GM12891 (cell line): Measurements from ENCODE around the gene STARD10.
A peak's percentile ranks its signal among the peaks of the same experiment; 100 is the strongest.

ENCODE experiments used
- DNase-seq: peaks from one replicate; pipeline ENCODE4 v3.0.0; 2011; ENCODE audit warnings: low spot score; ENCODE audit not compliant: insufficient read length
- FAIRE-seq: peaks from 2 replicates; lab custom pipeline; 2011; peaks lifted over from hg19 to GRCh38; lab: Jason Lieb, UNC
- PAX5 ChIP-seq: IDR thresholded peaks from 2 replicates; pipeline ENCODE4 v1.6.1; 2011; ENCODE audit warnings: low read length, moderate library complexity, mild to moderate bottlenecking; ENCODE audit not compliant: insufficient read depth, severe bottlenecking
- POLR2A ChIP-seq: IDR thresholded peaks from 2 replicates; pipeline ENCODE4 v1.6.1; 2011; ENCODE audit warnings: low read depth, low read length, control low read depth
- POLR2AphosphoS5 ChIP-seq: IDR thresholded peaks from 2 replicates; pipeline ENCODE4 v1.6.1; 2011; ENCODE audit warnings: low read depth, low read length, control low read depth
- POU2F2 ChIP-seq: IDR thresholded peaks from 2 replicates; pipeline ENCODE4 v1.6.1; 2011; ENCODE audit warnings: low read depth, mild to moderate bottlenecking, control low read depth, low read length, moderate library complexity
- SPI1 ChIP-seq: IDR thresholded peaks from 2 replicates; pipeline ENCODE4 v1.6.1; 2011; ENCODE audit warnings: low read depth, low read length, control low read depth
- TAF1 ChIP-seq: IDR thresholded peaks from 2 replicates; pipeline ENCODE4 v1.6.1; 2011; ENCODE audit warnings: low read depth, low read length, control low read depth

The STARD10 gene

DNA sequence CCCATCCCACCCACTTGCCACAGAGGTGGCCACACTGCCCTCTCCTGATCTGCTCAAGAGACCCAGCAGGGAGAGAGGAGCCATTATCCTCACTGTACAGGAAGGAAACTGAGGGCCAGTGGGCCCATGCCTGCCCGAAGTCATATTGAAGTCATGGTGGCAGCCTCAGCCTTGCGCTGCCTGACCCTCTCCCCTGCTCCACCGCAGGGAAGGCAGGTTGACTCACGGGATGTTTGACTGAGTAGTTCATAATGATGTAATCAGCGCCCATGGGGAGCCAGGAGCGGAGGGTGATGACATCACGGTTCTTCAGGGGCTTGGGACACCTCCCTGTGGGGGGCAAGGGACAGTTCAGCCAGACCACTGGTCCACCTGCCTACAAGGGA, 35.5 kb downstream of the STARD10 start:
- TF ChIP-seq POLR2AphosphoS5, result no peak
- no peak for TF ChIP-seq POU2F2
- no peak for TF ChIP-seq TAF1
- TF ChIP-seq POLR2A, result no peak
- TF ChIP-seq PAX5, result no peak
- no peak for TF ChIP-seq SPI1
- peak; percentile 38 for FAIRE-seq
- no peak for DNase-seq

DNA sequence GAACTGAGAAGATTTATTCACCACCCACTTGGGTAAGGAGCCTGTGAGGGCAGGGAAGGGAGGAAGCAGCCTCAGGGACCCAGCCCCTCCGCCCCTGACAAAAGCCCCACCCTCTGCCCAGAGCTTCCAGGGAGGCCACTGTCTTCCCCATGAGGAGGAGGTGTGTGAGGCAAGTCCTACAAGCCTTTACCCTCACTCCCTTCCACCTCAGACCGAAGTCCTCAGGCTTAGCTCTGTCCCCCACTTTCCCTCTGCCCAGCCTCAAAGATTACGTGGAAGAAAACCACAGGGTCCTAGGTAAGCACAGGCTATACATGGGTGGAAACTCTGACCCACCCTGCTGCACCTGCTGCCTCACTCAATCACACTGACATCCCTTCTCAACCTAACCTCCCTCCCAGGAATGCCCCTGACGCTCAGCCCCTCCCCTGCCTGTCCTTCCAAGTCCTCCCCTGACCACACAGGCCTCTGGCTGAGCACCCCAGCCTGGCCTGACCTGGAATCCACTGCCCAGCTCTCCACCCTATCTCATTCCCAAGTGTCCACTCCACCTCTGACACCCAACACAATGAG, 38.0 kb downstream of the STARD10 start:
- no peak for DNase-seq
- no peak for FAIRE-seq
- TF ChIP-seq POLR2A (no peak), TAF1 (no peak), PAX5 (no peak), POU2F2 (no peak), POLR2AphosphoS5 (no peak), SPI1 (no peak)

DNA sequence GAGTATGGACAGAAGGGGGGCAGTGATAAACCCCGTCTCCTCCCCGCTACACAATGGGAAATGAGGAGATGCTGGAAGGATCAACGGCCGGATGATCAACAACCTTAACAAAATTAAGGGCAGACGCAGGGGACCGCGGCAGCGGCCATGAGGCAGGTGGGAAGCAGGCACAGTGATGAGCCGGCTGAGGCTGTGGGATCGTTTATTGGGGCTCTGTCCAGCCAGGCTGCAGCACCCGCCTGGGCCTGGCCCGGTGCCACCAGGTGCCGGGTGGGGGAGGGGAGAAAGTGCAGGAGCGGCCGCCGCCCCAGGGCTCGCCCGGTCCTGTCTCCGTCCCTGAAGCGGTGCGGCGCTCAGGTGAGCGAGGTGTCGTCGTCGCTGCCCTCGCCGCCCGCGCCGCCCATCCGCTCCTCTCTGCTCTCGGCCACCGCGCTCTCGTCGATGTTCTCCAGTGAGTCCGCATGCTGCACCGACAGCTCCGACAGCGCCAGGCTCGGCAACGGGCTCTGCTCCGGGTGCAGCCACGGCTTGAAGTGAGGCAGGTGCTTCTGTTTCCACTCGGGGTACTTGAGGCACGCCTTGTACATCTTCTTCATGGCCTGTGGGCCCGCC, 39.2 kb downstream of the STARD10 start:
- FAIRE-seq (no peak), DNase-seq (no peak)
- TF ChIP-seq SPI1, result no peak
- TF ChIP-seq POLR2A, result no peak
- TF ChIP-seq PAX5, result no peak
- no peak for TF ChIP-seq POU2F2
- no peak for TF ChIP-seq TAF1
- TF ChIP-seq POLR2AphosphoS5, result no peak

DNA sequence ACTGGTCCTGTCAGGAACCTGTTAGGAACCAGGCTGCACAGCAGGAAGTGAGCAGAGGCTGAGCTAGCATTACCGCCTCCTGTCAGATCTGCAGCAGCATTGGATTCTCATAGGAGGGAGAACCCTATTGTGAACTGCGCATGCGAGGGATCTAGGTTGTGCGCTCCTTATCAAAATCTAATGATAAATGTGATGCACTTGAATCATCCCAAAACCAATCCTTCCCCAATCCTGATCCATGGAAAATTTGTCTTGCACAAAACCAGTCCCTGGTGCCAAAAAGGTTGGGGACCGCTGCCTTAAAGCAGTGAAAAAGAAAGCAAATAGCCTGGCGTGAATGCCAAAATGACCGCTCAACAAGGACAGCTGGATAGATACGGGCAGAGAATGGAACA, 39.7 kb downstream of the STARD10 start:
- DNase-seq (no peak), FAIRE-seq (no peak)
- TF ChIP-seq POU2F2 (no peak), POLR2AphosphoS5 (no peak), TAF1 (no peak), POLR2A (no peak), SPI1 (no peak), PAX5 (no peak)

DNA sequence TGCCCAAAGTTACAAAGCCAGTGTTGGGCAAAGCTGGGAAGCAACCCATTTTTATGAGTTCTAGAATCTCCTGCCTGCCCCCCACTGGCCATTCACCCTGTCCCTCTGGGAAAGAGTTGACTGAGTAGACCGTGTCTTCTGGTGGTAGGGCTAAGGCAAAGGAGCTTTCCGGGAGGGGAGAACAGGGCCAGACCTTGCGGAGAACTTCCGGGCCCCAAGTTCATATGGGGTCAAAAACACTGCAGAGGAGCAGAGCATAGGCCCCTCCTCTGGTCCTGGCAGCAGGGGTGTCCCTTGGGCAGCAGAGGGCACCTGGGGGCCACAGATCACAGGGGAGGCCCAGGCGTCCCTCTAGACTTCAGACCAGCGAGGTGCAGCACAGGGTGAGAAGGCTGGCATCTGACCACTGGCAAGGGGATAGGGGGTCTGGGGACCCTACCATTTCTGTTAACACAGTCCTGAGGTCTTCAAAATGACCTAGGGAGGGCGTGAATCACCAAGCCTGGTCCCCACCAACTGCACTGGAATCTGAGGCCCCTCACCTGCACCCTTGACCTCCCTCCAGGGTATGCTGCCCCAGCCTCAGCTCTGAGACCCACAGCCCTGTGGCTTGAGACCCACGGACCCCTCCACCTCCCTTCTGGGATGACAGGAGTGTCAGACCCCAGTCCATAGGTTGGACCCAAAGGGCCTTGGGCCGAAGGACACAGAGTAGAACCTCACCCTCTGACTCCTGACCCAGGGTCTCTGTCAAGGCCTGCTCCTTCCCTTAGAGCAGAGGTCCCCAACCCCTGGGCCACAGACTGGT, 40.3 kb downstream of the STARD10 start:
- DNase-seq (no peak), FAIRE-seq (no peak)
- no peak for TF ChIP-seq POLR2A

DNA sequence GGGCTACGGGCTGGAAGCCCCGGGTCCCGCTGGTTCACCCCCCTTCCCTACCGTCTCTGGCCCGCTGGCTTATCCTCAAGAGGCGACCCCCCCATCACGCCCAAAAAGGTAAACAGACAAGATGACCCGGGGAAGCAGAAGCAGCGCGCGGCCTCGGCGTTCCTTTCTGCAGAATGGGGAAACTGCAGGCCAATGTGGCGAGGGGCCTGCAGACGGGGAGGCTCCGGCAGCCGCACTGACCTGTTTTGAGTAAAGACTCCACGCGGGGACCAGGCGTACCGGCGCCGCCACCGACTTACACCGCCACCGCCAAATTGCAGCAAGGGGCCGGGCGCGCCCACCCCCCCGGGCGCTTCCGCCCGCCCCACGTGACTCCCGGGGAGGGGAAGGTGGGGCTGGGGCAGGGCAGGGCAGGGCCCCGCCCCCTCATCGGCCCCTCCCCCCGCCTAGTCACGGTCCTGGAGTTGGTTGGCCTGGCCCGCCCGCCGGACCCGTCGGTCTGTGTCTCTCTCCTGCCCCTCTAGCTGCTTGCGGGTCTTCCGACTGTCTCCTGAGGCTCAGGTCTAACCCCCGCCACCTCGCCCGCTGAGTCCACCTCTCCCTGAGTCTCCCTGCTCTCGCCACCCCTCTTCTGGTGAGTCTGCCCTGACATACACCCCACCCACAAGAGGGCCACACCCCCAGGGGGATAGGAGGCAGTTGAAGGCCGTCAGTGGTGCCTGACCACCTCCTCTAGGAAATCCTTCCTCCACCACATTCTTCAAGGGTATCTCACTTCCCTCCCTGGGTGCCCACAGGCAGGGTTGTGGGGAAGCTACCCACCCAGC, 41.5 kb downstream of the STARD10 start, which contains the start of gene ARAP1:
ARAP1 (minus strand) TSS at position 321 of the 827 bp plus-strand sequence. CDS start 25,280 bp downstream, outside the sequence.
- TF ChIP-seq POLR2AphosphoS5, result no peak
- 0 out of 2 replicates have a peak, but pooled peaks have one; percentile 15 for TF ChIP-seq POLR2A
- no peak; the same call in 1 of the 2 replicates for TF ChIP-seq TAF1
- no peak for TF ChIP-seq PAX5
- DNase-seq (peak; percentile 96), FAIRE-seq (peak; percentile 97)

DNA sequence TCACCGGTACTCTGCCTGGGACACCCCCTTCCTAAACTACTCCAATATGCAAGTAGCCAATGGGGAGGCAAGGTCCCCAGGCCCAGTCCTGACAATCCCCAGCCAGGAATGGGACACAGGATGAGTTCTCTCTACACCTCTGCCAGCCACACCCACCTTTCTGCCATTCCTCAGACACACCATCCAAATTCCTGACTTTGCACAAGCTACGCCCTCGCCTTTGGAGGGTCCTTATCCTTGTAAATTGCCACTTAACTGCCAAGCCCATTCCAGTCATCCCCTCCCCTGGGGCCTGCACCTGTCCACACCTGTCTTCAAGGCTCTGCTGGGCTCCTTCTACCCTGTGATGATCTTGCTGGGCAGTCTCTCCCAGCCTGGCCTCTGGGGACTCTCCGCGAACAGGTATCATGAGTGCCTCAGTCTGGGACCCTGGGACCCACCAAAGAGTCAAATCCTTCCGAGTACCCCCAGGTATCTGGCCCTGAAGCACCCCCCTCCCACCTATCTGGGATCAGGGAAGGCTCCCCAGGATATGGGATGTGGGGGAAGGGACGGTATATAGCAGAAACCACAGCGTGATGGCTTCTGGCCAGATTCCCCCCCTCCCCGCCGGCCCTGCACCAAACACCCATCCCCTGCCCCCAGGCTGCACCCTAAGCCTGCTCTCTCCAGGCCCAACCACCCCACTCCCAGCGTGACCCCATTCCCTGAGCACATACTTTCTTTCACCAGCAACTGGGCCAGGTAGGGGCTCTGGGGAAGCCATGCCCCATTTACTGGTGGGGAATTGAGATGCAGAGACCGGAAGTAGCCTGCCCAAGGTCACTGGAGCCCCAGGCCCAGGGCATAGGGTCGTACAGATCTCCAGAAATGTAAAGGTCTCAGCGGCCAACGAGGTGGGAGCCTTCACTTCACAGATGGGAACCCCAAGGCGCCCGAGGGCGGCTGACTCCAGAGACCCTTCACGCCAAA, 42.4 kb downstream of the STARD10 start:
- TF ChIP-seq SPI1 (no peak), PAX5 (no peak), POLR2AphosphoS5 (no peak), TAF1 (no peak), POLR2A (no peak)
- DNase-seq (no peak), FAIRE-seq (peak; percentile 16)

DNA sequence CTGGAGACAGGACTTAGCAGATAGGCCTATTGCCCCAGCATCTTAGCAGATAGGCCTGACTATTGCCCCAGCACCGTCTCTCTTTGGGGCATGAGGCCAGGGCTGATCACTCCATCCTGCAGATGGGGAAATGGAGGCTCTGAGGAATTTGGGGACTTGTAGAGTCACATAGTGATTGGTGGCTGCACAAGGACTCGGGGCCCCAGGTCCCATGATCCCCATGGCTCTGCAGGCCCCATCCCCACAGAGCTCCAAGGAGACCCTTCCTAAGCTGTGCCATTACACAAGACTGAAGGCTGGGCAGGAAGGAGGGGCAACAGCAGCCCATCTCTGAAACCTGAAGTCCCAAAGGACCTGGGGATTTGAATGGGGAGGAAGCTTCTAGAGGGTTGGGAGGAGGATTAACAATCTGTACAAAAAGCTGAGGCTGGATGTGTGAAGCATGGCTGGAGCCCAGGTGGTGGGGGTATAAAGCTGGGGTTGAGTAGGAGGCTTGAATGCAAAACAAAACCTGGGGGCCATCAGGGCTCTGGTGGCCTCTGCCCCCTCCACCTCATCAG, 43.2 kb downstream of the STARD10 start:
- FAIRE-seq (peak; percentile 13), DNase-seq (no peak)
- no peak for TF ChIP-seq POU2F2
- TF ChIP-seq SPI1, result no peak
- TF ChIP-seq POLR2AphosphoS5, result no peak
- TF ChIP-seq PAX5, result no peak
- no peak for TF ChIP-seq POLR2A
- no peak for TF ChIP-seq TAF1
